GM12878 (cell line): ENCODE measurements around the gene APOBEC2. TPM values are rescaled to one million over a fixed set of nuclear protein-coding genes. Genes with fewer than 3 reads are reported as not detected.

Source experiments
- ATF7 ChIP-seq: fragments of 450-650 bp; IDR thresholded peaks from 2 replicates; pipeline ENCODE4 v1.6.1; 2016; ENCODE audit warnings: low read depth, mild to moderate bottlenecking
- BACH1 ChIP-seq: fragments of 450-650 bp; IDR thresholded peaks from 2 replicates; pipeline ENCODE4 v1.6.1; 2017; ENCODE audit warnings: mild to moderate bottlenecking, borderline replicate concordance
- BMI1 ChIP-seq: fragments of 450-650 bp; IDR thresholded peaks from 2 replicates; pipeline ENCODE4 v1.6.1; 2016; ENCODE audit warnings: mild to moderate bottlenecking, moderate library complexity, borderline replicate concordance
- CBX5 ChIP-seq: sonication (generic); IDR thresholded peaks from 2 replicates; pipeline ENCODE4 v1.6.1; 2016; ENCODE audit warnings: low read depth, moderate library complexity, mild to moderate bottlenecking, inconsistent platforms
- CEBPZ ChIP-seq: fragments of 150-350 bp; IDR thresholded peaks from 2 replicates; pipeline ENCODE4 v1.6.1; 2016; ENCODE audit warnings: low read depth, low read length
- DPF2 ChIP-seq: fragments of 450-650 bp; IDR thresholded peaks from 2 replicates; pipeline ENCODE4 v1.6.1; 2017; ENCODE audit warnings: mild to moderate bottlenecking
- EP300 ChIP-seq, 2 experiments: fragments of 150-350 bp in 1 of 2; IDR thresholded peaks; 2 replicates each; pipeline ENCODE4 v1.6.1; 2011 to 2012; ENCODE audit warnings: low read depth in 2 of 2, low read length in 2 of 2, borderline replicate concordance in 1 of 2, improper control_type of control experiment in 1 of 2, inconsistent platforms in 1 of 2; ENCODE audit not compliant: control insufficient read depth in 1 of 2
- FOXK2 ChIP-seq: fragments of 450-650 bp; IDR thresholded peaks from 2 replicates; pipeline ENCODE4 v1.6.1; 2017; ENCODE audit warnings: mild to moderate bottlenecking, moderate library complexity
- GABPA ChIP-seq: IDR thresholded peaks from 2 replicates; pipeline ENCODE4 v1.6.1; 2014; ENCODE audit warnings: antibody characterized with exemption, low read depth, mild to moderate bottlenecking, inconsistent platforms
- MEF2B ChIP-seq: fragments of 450-650 bp; IDR thresholded peaks from 2 replicates; pipeline ENCODE4 v1.6.1; 2018; ENCODE audit warnings: mild to moderate bottlenecking, moderate library complexity; ENCODE audit not compliant: partially characterized antibody, poor library complexity, severe bottlenecking
- MXI1 ChIP-seq: fragments of 150-350 bp; IDR thresholded peaks from 2 replicates; pipeline ENCODE4 v1.6.1; 2011; ENCODE audit warnings: low read depth, mild to moderate bottlenecking, inconsistent platforms, low read length, improper control_type of control experiment
- NR2F1 ChIP-seq: fragments of 450-650 bp; conservative IDR thresholded peaks from 2 replicates; pipeline ENCODE4 v1.6.1; 2017; ENCODE audit warnings: mild to moderate bottlenecking
- PAX8 ChIP-seq: fragments of 450-650 bp; IDR thresholded peaks from 2 replicates; pipeline ENCODE4 v1.6.1; 2017; ENCODE audit warnings: mild to moderate bottlenecking, moderate library complexity
- POLR2A ChIP-seq: IDR thresholded peaks from 2 replicates; pipeline ENCODE4 v1.6.1; 2011; ENCODE audit warnings: low read depth, mild to moderate bottlenecking, low read length
- PRDM15 ChIP-seq: fragments of 450-650 bp; formaldehyde crosslinking; IDR thresholded peaks from 2 replicates; pipeline ENCODE4 v1.4.0; 2020; ENCODE audit warnings: mild to moderate bottlenecking, moderate library complexity
- SIX5 ChIP-seq: IDR thresholded peaks from 2 replicates; pipeline ENCODE4 v1.6.1; 2011; ENCODE audit warnings: mild to moderate bottlenecking, low read depth, low read length, moderate library complexity; ENCODE audit not compliant: severe bottlenecking
- SREBF1 ChIP-seq: IDR thresholded peaks from 2 replicates; pipeline ENCODE4 v1.6.1; 2012; ENCODE audit warnings: mild to moderate bottlenecking, low read length
- TCF3 ChIP-seq: IDR thresholded peaks from 2 replicates; pipeline ENCODE4 v1.6.1; 2012; ENCODE audit warnings: low read depth, mild to moderate bottlenecking, low read length, borderline replicate concordance; ENCODE audit not compliant: insufficient read depth
- TCF7 ChIP-seq: IDR thresholded peaks from 2 replicates; pipeline ENCODE4 v1.6.1; 2014; ENCODE audit warnings: antibody characterized with exemption, borderline replicate concordance
- USF2 ChIP-seq: IDR thresholded peaks from 2 replicates; pipeline ENCODE4 v1.6.1; 2011; ENCODE audit warnings: low read depth, low read length, improper control_type of control experiment, borderline replicate concordance
- WRNIP1 ChIP-seq: IDR thresholded peaks from 2 replicates; pipeline ENCODE4 v1.6.1; 2011; ENCODE audit warnings: low read depth, low read length, improper control_type of control experiment, borderline replicate concordance
- YY1 ChIP-seq: IDR thresholded peaks from 2 replicates; pipeline ENCODE4 v1.6.1; 2011; ENCODE audit warnings: low read depth, mild to moderate bottlenecking, low read length
- ZZZ3 ChIP-seq: IDR thresholded peaks from 2 replicates; pipeline ENCODE4 v1.6.1; 2011; ENCODE audit warnings: low read depth; ENCODE audit not compliant: control insufficient read depth, insufficient read length
- polyA plus RNA-seq, 11 experiments: library from polyadenylated mRNA; depleted of rRNA in 4 of 11; unstranded in 6 of 11; stranded (reverse) in 5 of 11; fragments of >200 nt; fragmentation: Nextera tagmentation in 4 of 11; fragmentation: Illumina TruSeq in 1 of 11; extraction: Ambion mirVana in 4 of 11; extraction: Trizol in 1 of 11; gene quantifications; 1 replicate in 1 of 11; 2 replicates in 10 of 11; pipeline versions ENCODE4 v1.2.1 to v1.2.3, GENCODE V29; 2011 to 2016; ENCODE audit warnings: inconsistent platforms in 2 of 11, missing spikeins in 2 of 11, low read depth in 1 of 11
- total RNA-seq, 4 experiments: library from RNA; depleted of rRNA in 3 of 4; stranded (reverse); fragments of >200 nt in 3 of 4; fragmentation: Illumina TruSeq in 1 of 4; extraction: Trizol in 1 of 4; gene quantifications; 2 replicates each; pipeline versions ENCODE4 v1.2.1 to v1.2.3, GENCODE V29; 2013 to 2021

The APOBEC2 gene
- total and polyA plus RNA-seq, 10 of the 15 experiments (the other 5 are each of a cell fraction or from before 2014, with no cell fraction given): 0.11 to 1.4 (median 0.87) TPM; not detected in 6

- TF ChIP-seq TCF3: 0 out of 2 replicates have a peak, but pooled peaks have one; percentile 15
- no peak for TF ChIP-seq USF2
- 0 out of 2 replicates have a peak, but pooled peaks have one; percentile 47 for TF ChIP-seq BACH1
- no peak for TF ChIP-seq PAX8
- TF ChIP-seq EP300 (IDR thresholded peaks at IDR 0.05; ENCODE audit: borderline replicate concordance in 1 of 2, control insufficient read depth in 1 of 2, low read depth in 2 of 2, low read length in 2 of 2): no peak
- no peak for TF ChIP-seq CEBPZ
- TF ChIP-seq POLR2A: peak; percentile 85
- peak; percentile 98 for TF ChIP-seq YY1
- peak; percentile 39; the same call in 1 of the 2 replicates for TF ChIP-seq SREBF1
- TF ChIP-seq MEF2B: peak; percentile 17
- no peak for TF ChIP-seq CBX5
- TF ChIP-seq ATF7: peak; percentile 29
- no peak for TF ChIP-seq WRNIP1
- TF ChIP-seq PRDM15: no peak
- 0 out of 2 replicates have a peak, but pooled peaks have one; percentile 59 for TF ChIP-seq DPF2
- no peak for TF ChIP-seq ZZZ3
- TF ChIP-seq MXI1: no peak; the same call in 1 of the 2 replicates
- TF ChIP-seq SIX5: peak; percentile 58
- TF ChIP-seq BMI1: no peak
- TF ChIP-seq TCF7: no peak
- TF ChIP-seq GABPA: peak; percentile 88
- TF ChIP-seq FOXK2: no peak
- TF ChIP-seq NR2F1: peak; percentile 49; the same call in 1 of the 2 replicates
Observed at GRCh38 chr6:41071923-41072835, 19.2 kb downstream of the APOBEC2 start, which contains the start of gene OARD1 (continued).
